Measurements from ENCODE around the gene GABPB1.

GRCh38 chr15:50330921-50331320 lies 24.1 kb downstream of the GABPB1 start:
- no peak for TF ChIP-seq OSR1 (CRISPR knock-in tag; IDR thresholded peaks at IDR 0.05)
- TF ChIP-seq RARB (CRISPR knock-in tag; IDR thresholded peaks at IDR 0.05) = no peak
- TF ChIP-seq BACH2 (CRISPR knock-in tag; IDR thresholded peaks at IDR 0.05; ENCODE audit: borderline replicate concordance) = no peak
